Lower lobe of right lung (tissue), 2 donors: ENCODE measurements around the gene SLC24A1. TPM values are rescaled to one million over a fixed set of nuclear protein-coding genes. Genes with fewer than 3 reads are reported as not detected.

ENCODE experiments used
- ATAC-seq, 2 donors: fragments of 200-7000 bp; cut with Tn5 transposase; one replicate each; pipeline ENCODE4 v1.9.1; 2020 to 2022; ENCODE audit warnings: mild to moderate bottlenecking in 2 of 2, moderate library complexity in 2 of 2
- DNase-seq: peaks from one replicate; pipeline ENCODE4 v3.0.0-alpha.2; 2020
- H3K27ac ChIP-seq: fragments of 200-600 bp; one replicate; pipeline ENCODE4 v1.8.0; 2022
- H3K27me3 ChIP-seq: fragments of 200-600 bp; one replicate; pipeline ENCODE4 v1.8.0; 2022; ENCODE audit warnings: low read depth
- H3K36me3 ChIP-seq: fragments of 200-600 bp; one replicate; pipeline ENCODE4 v1.8.0; 2022; ENCODE audit warnings: mild to moderate bottlenecking
- H3K4me1 ChIP-seq: fragments of 200-600 bp; one replicate; pipeline ENCODE4 v1.8.0; 2022
- H3K4me3 ChIP-seq: fragments of 200-600 bp; one replicate; pipeline ENCODE4 v1.8.0; 2022; ENCODE audit warnings: mild to moderate bottlenecking
- H3K9me3 ChIP-seq: fragments of 200-600 bp; one replicate; pipeline ENCODE4 v1.8.0; 2022
- CTCF ChIP-seq: fragments of 200-600 bp; IDR thresholded peaks from one replicate; pipeline ENCODE4 v1.8.0; 2022; ENCODE audit warnings: antibody characterized with exemption, mild to moderate bottlenecking
- intact Hi-C: fragments of 100-400 bp; cut with DNase I; formaldehyde crosslinking; loops from one replicate; pipeline ENCODE4 v1.11.0; 2022
- total RNA-seq: library from RNA; stranded (reverse); fragmentation: NEBNext Ultra II Directional; extraction: Animal tissue kit (Norgen Biotek cat#: 25700); gene quantifications from one replicate; pipeline ENCODE4 v1.2.1, GENCODE V29; 2021
- donor health status: DM: no; HTN: yes; CAD: no; lungs with severe emphysema.

The SLC24A1 gene
- total RNA-seq, 1 donor from 2014 or later: 11.4 TPM

GRCh38 chr15:65695081-65695480 is 73.3 kb downstream of the SLC24A1 start:
- TF ChIP-seq CTCF: no peak
- no peak overlapping the region for H3K4me3 ChIP-seq
- no peak overlapping the region for H3K27ac ChIP-seq
- DNase-seq: no peak
- H3K27me3 ChIP-seq: no peaks in the 10 kb centered on the region
- no peak for ATAC-seq
- no peaks in the 10 kb centered on the region for H3K4me1 ChIP-seq
- intact Hi-C loops: no loop called here
- peaks cover 71% of the 10 kb centered on the region for H3K36me3 ChIP-seq
- H3K9me3 ChIP-seq: no peaks in the 10 kb centered on the region

Other genes starting within 250 kb of the SLC24A1 start
- gene IGDCC3, start 243.9 kb upstream of the SLC24A1 start, total RNA-seq: not detected
- gene IGDCC4, start 199.0 kb upstream of the SLC24A1 start, total RNA-seq: 3.6 TPM
- gene DPP8, start 104.2 kb upstream of the SLC24A1 start, total RNA-seq: 32.8 TPM
- gene HACD3, start 91.5 kb upstream of the SLC24A1 start, total RNA-seq: 47.9 TPM
- 27.1 TPM for gene INTS14, start 10.8 kb upstream of the SLC24A1 start, total RNA-seq
- 34.6 TPM for gene DENND4A, start 170.4 kb downstream of the SLC24A1 start, total RNA-seq
- gene RAB11A, start 247.6 kb downstream of the SLC24A1 start, total RNA-seq: 218 TPM